Measurements from ENCODE around the gene WDR27.

The WDR27 gene

GRCh38 chr6:169691260-169691659 lies 10.6 kb downstream of the WDR27 start:
- CTCF ChIA-PET, result interaction anchor here (0.6 kb wide), 1 partner anchor 140 kb away, joined by 4 read pairs; no protein-coding TSS in a partner anchor
- H3K9me3 ChIP-seq (ENCODE audit: control insufficient read depth, insufficient read depth, low read depth, low read length), result no peaks in the 10 kb centered on the region
- no peak overlapping the region for H3K4me3 ChIP-seq (ENCODE audit: low read depth, low read length)
- H3K36me3 ChIP-seq (ENCODE audit: control insufficient read depth in 2 of 2, insufficient read depth in 1 of 2, low read length in 2 of 2), result peaks cover 10 to 60% of the 10 kb centered on the region in 2 experiments
- TF ChIP-seq ZNF623 (tag by site-specific recombination; IDR thresholded peaks at IDR 0.05) (no peak), ZNF350 (tag by site-specific recombination; IDR thresholded peaks at IDR 0.05) (no peak), ZNF521 (tag by site-specific recombination; IDR thresholded peaks at IDR 0.05) (no peak), EGR2 (tag by site-specific recombination; IDR thresholded peaks at IDR 0.05; ENCODE audit: low read depth) (no peak), GFI1B (tag by site-specific recombination; IDR thresholded peaks at IDR 0.05) (no peak), ZSCAN23 (tag by site-specific recombination; IDR thresholded peaks at IDR 0.05) (no peak), ZNF558 (tag by site-specific recombination; IDR thresholded peaks at IDR 0.05) (no peak), GLI2 (tag by site-specific recombination; IDR thresholded peaks at IDR 0.05; ENCODE audit: borderline replicate concordance, low read depth) (no peak), ZNF211 (tag by site-specific recombination; IDR thresholded peaks at IDR 0.05; ENCODE audit: low read depth) (no peak), ZNF571 (tag by site-specific recombination; IDR thresholded peaks at IDR 0.05) (no peak), PRDM2 (tag by site-specific recombination; IDR thresholded peaks at IDR 0.05; ENCODE audit: borderline replicate concordance) (no peak), GLI4 (tag by site-specific recombination; IDR thresholded peaks at IDR 0.05) (no peak), ELK4 (IDR thresholded peaks at IDR 0.05; ENCODE audit: borderline replicate concordance, low read depth, low read length) (no peak), ZNF248 (tag by site-specific recombination; IDR thresholded peaks at IDR 0.05) (no peak)
- TF ChIP-seq, protein P1, sequence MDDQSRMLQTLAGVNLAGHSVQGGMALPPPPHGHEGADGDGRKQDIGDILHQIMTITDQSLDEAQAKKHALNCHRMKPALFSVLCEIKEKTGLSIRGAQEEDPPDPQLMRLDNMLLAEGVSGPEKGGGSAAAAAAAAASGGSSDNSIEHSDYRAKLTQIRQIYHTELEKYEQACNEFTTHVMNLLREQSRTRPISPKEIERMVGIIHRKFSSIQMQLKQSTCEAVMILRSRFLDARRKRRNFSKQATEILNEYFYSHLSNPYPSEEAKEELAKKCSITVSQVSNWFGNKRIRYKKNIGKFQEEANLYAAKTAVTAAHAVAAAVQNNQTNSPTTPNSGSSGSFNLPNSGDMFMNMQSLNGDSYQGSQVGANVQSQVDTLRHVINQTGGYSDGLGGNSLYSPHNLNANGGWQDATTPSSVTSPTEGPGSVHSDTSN (CRISPR knock-in tag; IDR thresholded peaks at IDR 0.05), result no peak
- TF ChIP-seq, protein P2, sequence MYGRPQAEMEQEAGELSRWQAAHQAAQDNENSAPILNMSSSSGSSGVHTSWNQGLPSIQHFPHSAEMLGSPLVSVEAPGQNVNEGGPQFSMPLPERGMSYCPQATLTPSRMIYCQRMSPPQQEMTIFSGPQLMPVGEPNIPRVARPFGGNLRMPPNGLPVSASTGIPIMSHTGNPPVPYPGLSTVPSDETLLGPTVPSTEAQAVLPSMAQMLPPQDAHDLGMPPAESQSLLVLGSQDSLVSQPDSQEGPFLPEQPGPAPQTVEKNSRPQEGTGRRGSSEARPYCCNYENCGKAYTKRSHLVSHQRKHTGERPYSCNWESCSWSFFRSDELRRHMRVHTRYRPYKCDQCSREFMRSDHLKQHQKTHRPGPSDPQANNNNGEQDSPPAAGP (tag by site-specific recombination; IDR thresholded peaks at IDR 0.05), result no peak
- POLR2A ChIA-PET, result no interaction called here
- no peaks in the 10 kb centered on the region for H3K4me1 ChIP-seq (ENCODE audit: control insufficient read depth, insufficient read depth, low read length)
- H3K27ac ChIP-seq (ENCODE audit: extremely low read depth, low read depth, low read length), result no peak overlapping the region

DNA sequence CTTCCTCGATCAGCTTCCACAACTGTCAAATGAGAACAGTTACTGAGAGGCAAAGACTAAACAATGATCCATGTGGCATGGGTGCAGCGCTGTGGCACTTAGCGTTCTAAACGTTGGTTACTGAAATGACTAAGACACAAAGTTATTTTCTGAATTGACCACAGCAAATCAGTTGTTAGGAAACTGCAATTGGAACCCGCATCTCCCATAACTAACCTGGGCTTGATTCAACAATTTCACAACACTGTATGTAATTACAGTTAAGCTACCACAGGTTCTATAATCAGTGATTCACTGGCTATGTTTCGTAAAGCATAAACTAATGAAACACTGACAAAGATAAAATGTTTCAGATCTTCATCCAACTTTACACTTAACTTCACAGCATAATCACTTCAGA lies 12.5 kb downstream of the WDR27 start:
- CTCF ChIA-PET, result interaction anchor here (0.6 kb wide), 1 partner anchor 28 kb away, joined by 3 read pairs; no protein-coding TSS in a partner anchor
- Histone ChIP-seq H3K9me3 (ENCODE audit: control insufficient read depth, insufficient read depth, low read depth, low read length) (no peaks in the 10 kb centered on the region), H3K36me3 (ENCODE audit: control insufficient read depth in 2 of 2, insufficient read depth in 1 of 2, low read length in 2 of 2) (peaks cover 16 to 68% of the 10 kb centered on the region in 2 experiments), H3K4me1 (ENCODE audit: control insufficient read depth, insufficient read depth, low read length) (no peaks in the 10 kb centered on the region), H3K4me3 (ENCODE audit: low read depth, low read length) (no peak overlapping the region), H3K27ac (ENCODE audit: extremely low read depth, low read depth, low read length) (no peak overlapping the region)
- POLR2A ChIA-PET, result no interaction called here
- TF ChIP-seq ZNF175 (tag by site-specific recombination; IDR thresholded peaks at IDR 0.05) (no peak), HOXA7 (CRISPR knock-in tag; IDR thresholded peaks at IDR 0.05; ENCODE audit: borderline replicate concordance) (no peak), ZNF747 (tag by site-specific recombination; IDR thresholded peaks at IDR 0.05) (no peak), KLF1 (tag by site-specific recombination; IDR thresholded peaks at IDR 0.05) (no peak), ZNF239 (tag by site-specific recombination; IDR thresholded peaks at IDR 0.05) (no peak), ZNF677 (tag by site-specific recombination; IDR thresholded peaks at IDR 0.05) (no peak), ZNF335 (tag by site-specific recombination; conservative IDR thresholded peaks at IDR 0.05) (no peak), ZNF404 (tag by site-specific recombination; IDR thresholded peaks at IDR 0.05) (no peak), SP3 (tag by site-specific recombination; IDR thresholded peaks at IDR 0.05) (no peak), ZNF274 (IDR thresholded peaks at IDR 0.05; ENCODE audit: low read length) (no peak), ZNF274 (tag by site-specific recombination; IDR thresholded peaks at IDR 0.05; ENCODE audit: borderline replicate concordance) (no peak), ZNF157 (tag by site-specific recombination; IDR thresholded peaks at IDR 0.05) (no peak), SCRT2 (tag by site-specific recombination; IDR thresholded peaks at IDR 0.05) (no peak), ZBTB7A (tag by site-specific recombination; IDR thresholded peaks at IDR 0.05; ENCODE audit: low read depth) (no peak)

All from HEK293 (cell line).